Embryonic facial prominence (tissue), 1 donor: ENCODE data around the gene CALCB.
"Not testable (repeated sequence)": the region's sequence is repeated elsewhere in the genome, so short reads cannot be mapped to it uniquely, and the experiment has no call there.

Experiments
- DNase-seq: peaks from one replicate; pipeline ENCODE4 v3.0.0-alpha.2; 2016; ENCODE audit errors: extremely low spot score

CALCB gene

GRCh38 chr11:15073361-15074205 is at the start of gene CALCB:
CALCB (plus strand) TSS chr11:15073593; CDS start chr11:15074719, 1,126 bp downstream.
- DNase-seq: no peak

- DNase-seq: no peak
These were observed 46.4 kb upstream of the CALCB start for GRCh38 chr11:15027011-15027410.

DNA sequence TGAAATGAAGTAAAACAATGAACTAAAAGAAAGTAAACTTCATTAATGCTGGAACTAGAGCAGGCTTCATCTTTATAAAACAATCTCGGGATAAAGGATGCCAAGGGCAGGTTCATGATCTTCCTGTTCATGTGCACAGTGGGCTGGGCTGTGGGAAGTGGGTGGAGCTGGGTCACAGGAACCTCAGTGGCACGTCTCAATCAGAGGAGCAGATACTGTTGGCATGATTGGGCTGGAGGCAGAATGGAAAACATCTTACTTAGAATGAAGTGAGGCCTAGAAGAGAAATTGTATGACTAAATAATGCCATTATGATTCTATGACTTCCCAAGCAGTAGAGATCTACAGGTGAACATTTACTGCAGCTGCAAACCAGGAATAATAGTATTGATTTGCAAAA is 45.4 kb upstream of the CALCB start:
- DNase-seq: no peak

DNA sequence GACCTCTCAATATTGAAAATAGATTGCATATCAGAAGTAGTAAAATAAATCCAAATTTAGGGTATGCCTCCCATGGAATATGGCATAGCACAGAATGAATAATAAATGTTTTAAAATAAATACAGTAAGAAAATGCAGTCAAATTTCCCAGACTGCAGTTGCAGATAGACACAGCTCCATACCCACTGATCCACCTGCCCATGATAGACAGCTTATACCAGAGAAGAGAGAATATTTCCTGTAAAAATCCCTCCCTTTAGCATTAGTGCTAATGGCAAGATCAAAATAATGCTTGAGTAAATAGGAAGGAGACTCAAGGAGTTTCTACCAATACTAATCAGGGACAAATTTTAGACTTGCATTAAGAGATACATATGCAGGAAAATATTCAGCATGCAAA is 45.0 kb upstream of the CALCB start:
- DNase-seq: no peak

- not testable (repeated sequence) for DNase-seq
These were observed 41.4 kb upstream of the CALCB start for GRCh38 chr11:15031945-15032344.

DNA sequence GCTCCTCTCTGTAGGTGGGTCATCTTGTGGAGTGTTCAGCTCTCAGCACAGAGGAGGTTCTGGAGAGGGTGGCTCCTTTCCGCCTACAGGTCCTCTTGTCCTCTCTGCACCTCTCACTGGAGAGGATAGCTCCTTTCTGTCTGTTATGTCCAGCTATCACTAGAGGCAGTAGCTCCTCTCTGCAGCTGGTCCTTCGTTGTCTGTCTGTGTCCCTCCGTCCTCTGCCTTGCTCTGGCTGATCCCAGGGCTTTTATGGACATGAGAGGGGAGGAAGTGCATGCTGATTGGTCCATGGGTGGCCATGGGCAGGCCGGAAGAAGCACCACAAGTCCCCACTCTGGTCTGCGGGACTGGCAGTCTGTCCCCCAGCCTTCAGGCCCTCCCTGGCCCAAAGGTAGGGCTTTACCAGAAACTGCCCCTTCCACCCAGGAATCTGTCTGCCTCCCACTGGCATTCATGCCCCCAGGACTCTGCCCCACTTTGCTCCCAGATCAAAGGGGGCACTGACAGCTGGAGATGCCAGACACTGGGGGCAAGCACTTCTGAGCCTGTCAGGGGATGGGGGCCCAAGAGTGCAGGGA is 38.6 kb upstream of the CALCB start:
- no peak for DNase-seq

- DNase-seq: no peak
These were observed 38.1 kb upstream of the CALCB start for GRCh38 chr11:15035283-15035682.

DNA sequence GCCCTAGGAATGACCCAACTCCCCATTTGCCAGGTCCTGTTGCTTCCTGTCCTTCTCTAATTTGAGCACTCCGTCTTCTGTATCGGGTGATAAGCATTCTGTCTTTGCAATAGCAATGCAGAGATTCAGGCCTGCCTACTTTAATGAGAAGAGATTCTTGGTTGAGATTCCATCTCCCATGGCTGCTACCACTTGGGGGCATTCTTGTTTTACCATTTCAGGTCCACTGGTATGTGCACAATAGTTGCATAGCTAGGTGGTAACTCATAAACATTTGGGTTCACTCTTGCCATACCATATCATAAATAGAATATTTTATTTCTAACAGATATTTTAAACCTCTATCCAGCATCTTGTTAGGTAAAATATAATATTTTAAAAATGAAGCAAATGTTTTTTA is 34.4 kb upstream of the CALCB start:
- no peak for DNase-seq

GRCh38 chr11:15045209-15045608 is 28.2 kb upstream of the CALCB start:
- DNase-seq: no peak

DNA sequence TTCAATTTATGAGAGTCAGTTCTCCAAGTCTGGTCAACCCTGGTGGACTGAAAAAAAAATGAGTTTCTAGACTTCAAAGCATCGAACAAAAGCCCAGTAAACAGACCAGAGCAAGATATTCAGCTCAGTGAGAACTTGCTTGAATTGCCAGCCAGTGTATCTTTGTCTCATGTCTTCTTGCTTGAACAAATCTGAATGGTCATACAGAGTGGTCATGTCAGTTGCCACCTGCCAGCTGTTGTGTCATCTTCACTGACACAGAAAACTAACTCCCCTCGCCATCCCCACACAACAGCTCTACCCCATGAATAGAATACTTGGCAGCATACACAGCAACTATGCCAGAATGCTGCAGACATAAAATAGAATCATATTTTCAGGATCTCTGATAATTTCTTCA is 27.5 kb upstream of the CALCB start:
- DNase-seq: no peak

DNA sequence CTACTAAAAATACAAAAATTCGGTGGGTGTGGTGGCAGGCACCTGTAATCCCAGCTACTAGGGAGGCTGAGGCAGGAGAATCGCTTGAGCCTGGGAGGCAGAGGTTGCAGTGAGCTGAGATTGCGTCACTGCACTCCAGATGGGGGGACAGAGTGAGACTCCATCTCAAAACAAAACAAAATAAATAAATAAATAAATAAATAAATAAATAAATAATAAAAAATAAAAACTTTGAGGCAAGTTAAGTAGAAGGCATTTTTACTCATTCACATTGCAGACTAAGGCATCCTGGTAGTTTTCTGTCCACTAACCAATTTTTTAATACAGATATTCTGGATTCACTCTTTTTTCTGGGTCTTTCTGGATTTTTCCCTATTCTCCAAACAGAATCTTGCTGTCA is 26.7 kb upstream of the CALCB start:
- DNase-seq: not testable (repeated sequence)

DNA sequence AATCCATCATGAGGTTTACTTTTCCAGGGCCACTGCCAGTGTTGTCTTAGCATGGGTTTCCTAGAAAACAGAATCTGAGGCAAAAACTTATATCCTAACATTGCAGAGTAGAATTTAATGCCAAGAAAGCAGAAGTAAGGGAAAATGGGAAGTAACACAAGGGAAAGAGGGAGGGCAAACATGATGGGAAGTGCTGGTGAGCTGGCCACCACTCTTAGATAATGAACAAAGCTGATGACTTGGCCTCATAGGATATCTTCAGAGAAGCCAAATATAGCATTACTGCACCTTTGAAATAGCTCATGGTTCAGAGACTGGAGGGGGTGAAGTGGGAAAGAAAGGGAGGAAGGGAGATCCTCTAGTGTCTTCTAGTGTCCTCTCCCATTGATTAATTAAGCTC is 24.8 kb upstream of the CALCB start:
- DNase-seq: no peak

DNA sequence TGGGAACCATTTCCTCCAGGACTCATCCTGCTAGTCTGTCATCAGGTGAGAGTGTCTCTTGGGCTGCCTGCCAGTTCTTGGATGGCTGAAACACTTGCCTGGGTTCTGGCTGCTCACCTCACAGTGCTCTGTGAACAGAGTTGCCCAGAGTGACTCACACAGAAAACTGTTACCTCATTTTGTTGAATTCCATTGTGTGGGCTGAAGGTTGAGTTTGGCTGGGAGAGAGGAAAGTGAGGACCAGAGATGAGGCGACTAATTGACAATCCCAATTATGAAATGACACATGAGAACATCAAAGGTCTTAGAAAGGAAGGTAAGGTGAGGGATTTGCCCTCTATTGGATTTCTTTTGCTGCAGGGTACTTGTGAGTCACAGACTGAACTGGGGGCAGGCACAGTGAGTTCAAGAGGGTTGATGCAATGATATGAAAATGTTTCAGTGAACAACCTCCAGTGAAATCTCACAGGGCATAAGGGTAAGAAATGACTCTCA is 20.2 kb upstream of the CALCB start:
- DNase-seq: no peak

- DNase-seq: no peak
These were observed 17.6 kb upstream of the CALCB start for GRCh38 chr11:15055620-15056356.

GRCh38 chr11:15057329-15057728 is 16.1 kb upstream of the CALCB start:
- DNase-seq: no peak

- no peak for DNase-seq
These were observed 14.1 kb upstream of the CALCB start for GRCh38 chr11:15059132-15059915.

GRCh38 chr11:15062599-15062998 is 10.8 kb upstream of the CALCB start:
- DNase-seq: no peak

DNA sequence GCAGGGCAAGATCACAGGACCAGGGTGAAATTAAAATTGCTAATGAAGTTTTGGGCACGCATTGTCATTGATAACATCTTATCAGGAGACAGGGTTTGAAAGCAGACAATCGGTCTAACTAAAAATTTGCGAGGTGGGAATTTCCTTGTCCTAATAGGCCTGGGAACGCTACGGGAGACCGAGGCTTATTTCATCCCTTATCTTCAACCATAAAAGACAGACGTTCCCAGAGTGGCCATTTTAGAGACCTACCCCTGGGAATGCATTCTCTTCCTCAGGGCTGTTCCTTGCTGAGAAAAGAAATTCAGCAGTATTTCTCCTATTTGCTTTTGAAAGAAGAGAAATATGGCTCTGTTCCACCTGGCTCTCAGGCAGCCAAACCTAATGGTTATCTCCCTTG is 3.6 kb upstream of the CALCB start:
- not testable (repeated sequence) for DNase-seq

DNA sequence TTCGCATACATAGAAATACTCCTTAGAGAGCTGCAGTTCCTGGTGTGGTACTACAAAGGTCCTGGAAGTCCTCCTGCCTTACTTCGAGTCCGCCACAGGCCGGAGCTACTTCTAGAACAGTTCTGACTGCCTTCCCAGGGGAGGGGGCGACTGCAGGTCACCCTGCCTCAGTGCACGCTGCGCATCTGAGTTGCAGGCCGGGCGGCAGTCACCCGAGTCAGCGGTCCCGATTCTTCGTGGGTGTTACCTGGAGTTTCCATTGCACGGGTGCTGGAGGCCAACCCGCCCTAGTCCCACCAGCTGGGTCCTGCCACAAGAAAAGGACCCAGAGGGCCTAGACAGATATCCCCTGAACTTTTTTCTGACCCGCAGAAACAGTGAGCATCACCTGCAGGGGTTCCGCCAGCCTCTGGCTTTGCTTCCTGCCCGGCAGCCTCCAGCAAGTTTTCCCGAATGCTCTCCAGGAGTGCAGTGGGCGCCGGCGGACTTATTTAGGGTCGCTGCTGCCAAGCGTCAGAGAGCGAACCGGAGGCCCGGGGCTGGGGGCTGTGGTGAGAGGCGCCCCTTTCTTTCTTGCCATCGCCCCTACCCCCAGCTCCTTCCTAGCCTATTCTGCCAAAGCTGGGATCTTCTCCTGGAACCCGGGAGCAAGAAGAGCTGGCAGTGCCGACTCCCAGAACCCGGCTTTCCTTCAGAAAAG is 1.7 kb upstream of the CALCB start:
- DNase-seq: no peak

GRCh38 chr11:15072551-15073143 is 746 bp upstream of the CALCB start:
- no peak for DNase-seq
